ENCODE measurements around the gene CEP350. TPM values are rescaled to one million over a fixed set of nuclear protein-coding genes. Genes with fewer than 3 reads are reported as not detected.

CEP350 gene
- total RNA-seq, 1 experiment from 2014 or later = 41.1 TPM

- Histone ChIP-seq H3K36me3 (ENCODE audit: control insufficient read depth, insufficient read depth, low read length) (peaks cover 30% of the 10 kb centered on the region), H3K4me1 (ENCODE audit: control insufficient read depth, insufficient read depth, low read length) (no peaks in the 10 kb centered on the region), H3K9me3 (ENCODE audit: control insufficient read depth, insufficient read depth, low read depth, low read length) (no peaks in the 10 kb centered on the region), H3K27me3 (ENCODE audit: control insufficient read depth, insufficient read depth, low read length) (no peaks in the 10 kb centered on the region), H3K4me3 (ENCODE audit: low read depth in 2 of 2, low read length in 2 of 2) (no peak overlapping the region), H3K27ac (ENCODE audit: low read length) (no peak overlapping the region)
- no TSS peak for BruUV-seq (replicated peaks)
- no peak for DNase-seq (ENCODE audit: low read depth, low spot score)
- no peak for TF ChIP-seq CTCF (IDR thresholded peaks at IDR 0.05)
- in situ Hi-C loops (cut with HindIII; ENCODE audit: low pct_unique_long_range_greater_than_20kb, low sequenced_read_pairs) (no loop called here), intact Hi-C loops (cut with micrococcal nuclease; ENCODE audit: unreplicated experiment) (no loop called here)
- no peak for ATAC-seq
- CTCF ChIA-PET = no interaction called here
- POLR2A ChIA-PET = no interaction called here
Measured at GRCh38 chr1:180096584-180097325, 142.1 kb downstream of the CEP350 start.

GRCh38 chr1:180097326-180097605 lies 142.7 kb downstream of the CEP350 start:
- Histone ChIP-seq H3K9me3 (ENCODE audit: control insufficient read depth, insufficient read depth, low read depth, low read length) (no peaks in the 10 kb centered on the region), H3K4me1 (ENCODE audit: control insufficient read depth, insufficient read depth, low read length) (no peaks in the 10 kb centered on the region), H3K27ac (ENCODE audit: low read length) (no peak overlapping the region), H3K36me3 (ENCODE audit: control insufficient read depth, insufficient read depth, low read length) (peaks cover 29% of the 10 kb centered on the region), H3K4me3 (ENCODE audit: low read depth in 2 of 2, low read length in 2 of 2) (no peak overlapping the region), H3K27me3 (ENCODE audit: control insufficient read depth, insufficient read depth, low read length) (no peaks in the 10 kb centered on the region)
- no peak for DNase-seq (ENCODE audit: low read depth, low spot score)
- intact Hi-C loops (cut with micrococcal nuclease; ENCODE audit: unreplicated experiment) (no loop called here), in situ Hi-C loops (cut with HindIII; ENCODE audit: low pct_unique_long_range_greater_than_20kb, low sequenced_read_pairs) (no loop called here)
- CTCF ChIA-PET = no interaction called here
- POLR2A ChIA-PET = no interaction called here
- no peak for ATAC-seq
- TF ChIP-seq POLR2AphosphoS5 (IDR thresholded peaks at IDR 0.05; ENCODE audit: low read depth, low read length) (no peak), TCF7L2 (IDR thresholded peaks at IDR 0.05; ENCODE audit: low read depth, low read length) (no peak), SIN3A (IDR thresholded peaks at IDR 0.05; ENCODE audit: borderline replicate concordance, insufficient read depth, low read depth, low read length) (no peak), CTCF (IDR thresholded peaks at IDR 0.05) (no peak), REST (IDR thresholded peaks at IDR 0.05; ENCODE audit: insufficient read depth in 1 of 2, low read depth in 2 of 2, low read length in 1 of 2) (no peak)
- BruUV-seq (replicated peaks) = no TSS peak
